Measurements from ENCODE around the gene SPART.
A peak's percentile ranks its signal among the peaks of the same experiment; 100 is the strongest.

DNA sequence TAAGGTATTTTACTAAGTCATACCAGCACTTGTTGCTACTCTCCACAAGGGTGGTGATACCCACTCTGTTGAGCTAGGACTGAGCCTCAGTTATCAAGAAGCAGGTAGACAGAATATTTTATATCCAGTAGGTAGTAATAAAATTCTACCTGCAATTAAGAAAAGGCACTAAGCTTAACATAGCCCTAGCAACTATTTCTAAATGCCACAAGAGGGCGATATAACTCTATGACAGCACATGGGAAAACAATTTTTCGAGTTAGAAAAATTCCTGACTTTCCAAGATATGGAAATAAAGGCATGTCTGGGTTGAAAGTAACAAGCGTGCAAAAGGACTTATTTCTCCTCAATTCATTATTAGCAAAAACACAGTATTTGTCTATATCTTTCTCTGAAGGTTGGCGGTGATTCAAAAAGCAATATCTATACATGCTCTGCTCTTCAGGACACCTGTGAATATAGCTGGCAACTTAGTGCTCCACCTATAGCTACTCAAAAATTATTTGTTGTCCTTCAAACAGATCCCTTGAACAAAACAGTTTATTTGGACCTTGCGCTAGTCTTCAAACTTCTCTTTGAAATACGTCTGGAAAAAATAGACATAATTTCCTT lies 63.3 kb downstream of the SPART start:
- TF ChIP-seq POLR2AphosphoS5 (IDR thresholded peaks at IDR 0.05), result no peak
- TF ChIP-seq, protein P1, sequence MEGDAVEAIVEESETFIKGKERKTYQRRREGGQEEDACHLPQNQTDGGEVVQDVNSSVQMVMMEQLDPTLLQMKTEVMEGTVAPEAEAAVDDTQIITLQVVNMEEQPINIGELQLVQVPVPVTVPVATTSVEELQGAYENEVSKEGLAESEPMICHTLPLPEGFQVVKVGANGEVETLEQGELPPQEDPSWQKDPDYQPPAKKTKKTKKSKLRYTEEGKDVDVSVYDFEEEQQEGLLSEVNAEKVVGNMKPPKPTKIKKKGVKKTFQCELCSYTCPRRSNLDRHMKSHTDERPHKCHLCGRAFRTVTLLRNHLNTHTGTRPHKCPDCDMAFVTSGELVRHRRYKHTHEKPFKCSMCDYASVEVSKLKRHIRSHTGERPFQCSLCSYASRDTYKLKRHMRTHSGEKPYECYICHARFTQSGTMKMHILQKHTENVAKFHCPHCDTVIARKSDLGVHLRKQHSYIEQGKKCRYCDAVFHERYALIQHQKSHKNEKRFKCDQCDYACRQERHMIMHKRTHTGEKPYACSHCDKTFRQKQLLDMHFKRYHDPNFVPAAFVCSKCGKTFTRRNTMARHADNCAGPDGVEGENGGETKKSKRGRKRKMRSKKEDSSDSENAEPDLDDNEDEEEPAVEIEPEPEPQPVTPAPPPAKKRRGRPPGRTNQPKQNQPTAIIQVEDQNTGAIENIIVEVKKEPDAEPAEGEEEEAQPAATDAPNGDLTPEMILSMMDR (IDR thresholded peaks at IDR 0.05), result peak; percentile 47 to 80 (median 78)
- TF ChIP-seq POLR2A (IDR thresholded peaks at IDR 0.05), result no peak
